Adrenal gland (tissue), 5 donors: ENCODE data around the gene IL11.

ENCODE experiments used
- CTCF ChIP-seq, 6 experiments: fragments of 450-650 bp in 4 of 6; fragments of 200-600 bp in 2 of 6; sonication (generic) in 1 of 6; IDR thresholded peaks; 1 replicate in 5 of 6; 2 replicates in 1 of 6; pipeline versions ENCODE4 v1.5.1 to v1.8.0; 2016 to 2021; ENCODE audit warnings: antibody characterized with exemption in 6 of 6, mild to moderate bottlenecking in 2 of 6, moderate library complexity in 1 of 6
- POLR2A ChIP-seq, 2 donors: fragments of 450-650 bp; IDR thresholded peaks; one replicate each; pipeline ENCODE4 v1.6.1; 2017; ENCODE audit warnings: antibody characterized with exemption in 2 of 2, mild to moderate bottlenecking in 2 of 2, moderate library complexity in 1 of 2
- donor health status: DM: no; HTN: no; CAD: no.

GRCh38 chr19:55365964-55366363, 4.3 kb downstream of the IL11 start:
- TF ChIP-seq CTCF (IDR thresholded peaks at IDR 0.05) (no peak), POLR2A (IDR thresholded peaks at IDR 0.05) (no peak)
